ENCODE measurements around the gene PTPRN2.

PTPRN2 gene

DNA sequence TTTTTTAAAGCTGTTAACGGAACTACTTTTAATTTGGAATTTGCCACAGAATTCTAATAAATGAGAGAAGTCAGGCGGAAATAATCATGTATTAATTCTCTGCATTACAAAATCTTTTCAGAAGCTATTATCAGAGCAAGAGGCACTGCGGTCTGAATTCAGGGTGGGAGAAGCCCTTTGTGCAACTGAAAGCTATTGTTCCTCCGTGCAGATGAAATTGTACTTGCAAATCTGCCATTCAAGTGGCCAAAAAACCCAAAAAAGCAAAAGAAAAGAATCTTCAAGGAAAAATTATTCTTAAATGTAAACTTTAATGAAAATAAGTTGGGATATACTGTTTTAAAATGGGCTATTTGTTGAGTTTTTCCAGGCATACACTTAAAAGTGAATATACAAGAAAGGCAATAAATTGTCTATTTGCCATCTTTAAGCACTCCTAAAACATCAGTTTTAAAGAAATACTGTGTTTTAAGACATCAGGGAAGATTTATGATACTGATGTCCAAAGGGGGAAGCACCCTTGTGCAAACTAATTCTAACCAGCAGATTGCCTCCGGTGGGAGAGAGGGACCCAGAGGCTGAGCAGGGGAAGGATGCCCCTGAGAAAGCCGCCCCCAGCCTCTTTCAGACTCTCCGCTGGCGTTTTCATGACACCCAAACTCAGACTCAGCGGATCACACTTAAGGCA is 899.6 kb downstream of the PTPRN2 start:
- Histone ChIP-seq H3K4me3 (ENCODE audit: low read depth in 1 of 2, low read length in 2 of 2) (no peak overlapping the region), H3K4me1 (ENCODE audit: insufficient read depth, low read length) (no peaks in the 10 kb centered on the region), H3K27me3 (ENCODE audit: control insufficient read depth in 1 of 2, insufficient read depth in 2 of 2, low read length in 2 of 2) (peaks cover 23 to 74% of the 10 kb centered on the region in 2 donors)

DNA sequence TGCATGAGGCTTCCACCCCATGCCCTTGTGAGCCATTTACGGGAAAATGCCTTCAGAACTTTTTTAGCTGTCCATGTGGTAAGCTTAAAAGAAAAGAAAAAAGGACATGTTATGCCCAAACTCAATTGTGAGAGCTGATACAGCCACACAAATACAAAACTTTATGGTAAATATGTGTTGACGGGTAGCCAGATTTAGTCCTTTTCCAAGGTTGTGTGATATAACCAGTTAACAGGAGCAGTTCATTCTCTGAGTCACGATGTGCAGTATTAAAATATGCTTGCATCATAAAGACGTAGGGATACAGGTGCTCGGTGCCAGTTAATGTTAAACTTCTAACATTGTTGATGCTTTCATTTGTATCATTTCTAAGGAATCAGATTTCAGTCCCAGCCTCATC is 900.5 kb downstream of the PTPRN2 start:
- Histone ChIP-seq H3K27ac (ENCODE audit: low read depth, low read length) (no peak overlapping the region), H3K27me3 (ENCODE audit: control insufficient read depth in 1 of 2, insufficient read depth in 2 of 2, low read length in 2 of 2) (peaks cover 31 to 72% of the 10 kb centered on the region in 2 donors)

More for the DNA sequence above, 899.6 kb downstream of the PTPRN2 start:
- no peaks in the 10 kb centered on the region for H3K9me3 ChIP-seq (ENCODE audit: low read length)
- no peaks in the 10 kb centered on the region for H3K36me3 ChIP-seq (ENCODE audit: insufficient read depth, low read length)
- no peak overlapping the region for H3K9ac ChIP-seq (ENCODE audit: low read length)
- H3K27ac ChIP-seq (ENCODE audit: low read depth, low read length), result no peak overlapping the region

GRCh38 chr7:157686285-157686894 is 901.2 kb downstream of the PTPRN2 start:
- H3K9ac ChIP-seq (ENCODE audit: low read length), result no peak overlapping the region
- H3K27ac ChIP-seq (ENCODE audit: low read depth, low read length), result no peak overlapping the region
- H3K36me3 ChIP-seq (ENCODE audit: insufficient read depth, low read length), result no peaks in the 10 kb centered on the region
- no peaks in the 10 kb centered on the region for H3K4me1 ChIP-seq (ENCODE audit: insufficient read depth, low read length)
- no peak overlapping the region for H3K4me3 ChIP-seq (ENCODE audit: low read depth in 1 of 2, low read length in 2 of 2)
- peaks cover 31 to 64% of the 10 kb centered on the region in 2 donors for H3K27me3 ChIP-seq (ENCODE audit: control insufficient read depth in 1 of 2, insufficient read depth in 2 of 2, low read length in 2 of 2)
- no peaks in the 10 kb centered on the region for H3K9me3 ChIP-seq (ENCODE audit: low read length)

More for the DNA sequence above, 900.5 kb downstream of the PTPRN2 start:
- H3K4me1 ChIP-seq (ENCODE audit: insufficient read depth, low read length), result no peaks in the 10 kb centered on the region
- H3K4me3 ChIP-seq (ENCODE audit: low read depth in 1 of 2, low read length in 2 of 2), result no peak overlapping the region
- H3K9me3 ChIP-seq (ENCODE audit: low read length), result no peaks in the 10 kb centered on the region
- H3K36me3 ChIP-seq (ENCODE audit: insufficient read depth, low read length), result no peaks in the 10 kb centered on the region
- H3K9ac ChIP-seq (ENCODE audit: low read length), result no peak overlapping the region

DNA sequence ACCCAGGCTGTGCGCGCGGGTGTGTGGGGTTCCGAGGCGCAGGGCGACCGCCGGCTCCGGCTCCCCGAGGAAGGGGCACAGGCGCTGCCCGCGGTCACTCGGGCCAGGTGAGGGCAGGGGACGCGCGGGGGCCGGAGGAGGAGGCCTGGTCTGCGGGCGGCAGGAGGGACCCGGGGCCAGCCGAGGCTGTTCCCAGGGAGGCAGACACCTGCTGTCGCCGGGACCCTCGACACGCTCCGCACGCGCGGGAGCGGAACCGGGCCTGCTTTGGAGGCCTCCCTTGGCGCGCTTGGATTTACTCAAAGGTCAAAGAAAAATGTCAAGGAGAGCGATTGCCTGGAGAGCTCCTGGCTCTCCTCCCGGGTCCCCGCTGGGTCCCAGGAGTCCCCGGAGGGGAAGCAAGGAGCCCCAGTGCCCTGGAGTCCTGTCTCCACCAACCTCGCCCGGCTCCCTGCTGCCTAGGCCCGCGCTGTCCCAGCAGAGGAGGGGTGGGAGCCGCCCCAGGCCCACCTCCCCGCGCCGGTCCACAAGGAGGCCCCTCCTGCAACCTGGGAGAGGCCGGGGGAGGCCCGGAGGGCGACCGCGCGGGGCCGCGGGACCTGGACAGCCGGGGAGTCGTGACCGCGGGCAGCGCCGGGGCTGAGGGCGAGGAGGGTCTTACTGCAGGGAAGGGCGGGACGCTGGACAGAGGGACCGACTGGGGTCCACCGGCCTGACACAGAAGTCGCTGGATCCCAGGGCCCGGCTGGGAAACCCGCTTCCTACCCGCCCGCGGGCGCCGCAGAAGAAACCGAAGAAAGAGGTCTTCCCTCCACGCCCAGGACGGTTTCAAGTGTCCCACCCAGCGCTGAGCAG is 902.0 kb downstream of the PTPRN2 start:
- Histone ChIP-seq H3K4me3 (ENCODE audit: low read depth in 1 of 2, low read length in 2 of 2) (no peak overlapping the region), H3K4me1 (ENCODE audit: insufficient read depth, low read length) (no peaks in the 10 kb centered on the region), H3K36me3 (ENCODE audit: insufficient read depth, low read length) (no peaks in the 10 kb centered on the region), H3K9ac (ENCODE audit: low read length) (no peak overlapping the region), H3K27me3 (ENCODE audit: control insufficient read depth in 1 of 2, insufficient read depth in 2 of 2, low read length in 2 of 2) (peaks cover 31 to 64% of the 10 kb centered on the region in 2 donors), H3K9me3 (ENCODE audit: low read length) (no peaks in the 10 kb centered on the region), H3K27ac (ENCODE audit: low read depth, low read length) (no peak overlapping the region)

DNA sequence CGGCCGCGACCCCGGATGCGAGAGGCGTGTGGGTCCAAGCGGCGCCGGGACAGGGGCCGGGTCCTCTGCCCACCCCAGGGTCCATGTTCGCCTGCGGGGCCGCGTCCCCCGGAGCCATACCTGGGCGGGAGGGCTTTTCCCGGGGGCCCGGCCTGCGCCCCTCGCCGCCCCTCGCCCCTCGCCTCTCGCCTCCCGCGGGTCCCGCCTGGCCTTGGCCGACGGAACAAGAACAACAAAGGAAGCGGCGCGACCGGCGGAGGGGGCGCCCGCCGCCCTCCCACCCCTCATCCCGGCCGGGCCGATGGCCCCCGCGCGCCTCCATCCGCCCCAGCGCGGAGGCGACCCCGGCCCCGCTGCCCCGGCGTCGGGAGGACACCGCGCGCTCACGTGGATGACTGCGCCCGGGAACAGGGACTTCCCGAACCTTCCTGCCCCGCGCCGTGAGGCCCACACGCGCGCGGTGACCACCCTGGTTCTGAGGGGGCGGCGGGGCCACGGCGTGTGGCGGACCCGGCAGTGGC is 902.7 kb downstream of the PTPRN2 start:
- H3K9ac ChIP-seq (ENCODE audit: low read length), result no peak overlapping the region
- H3K36me3 ChIP-seq (ENCODE audit: insufficient read depth, low read length), result no peaks in the 10 kb centered on the region
- H3K27ac ChIP-seq (ENCODE audit: low read depth, low read length), result no peak overlapping the region
- H3K9me3 ChIP-seq (ENCODE audit: low read length), result no peaks in the 10 kb centered on the region
- H3K27me3 ChIP-seq (ENCODE audit: control insufficient read depth in 1 of 2, insufficient read depth in 2 of 2, low read length in 2 of 2), result peaks cover 31 to 59% of the 10 kb centered on the region in 2 donors
- H3K4me3 ChIP-seq (ENCODE audit: low read depth in 1 of 2, low read length in 2 of 2), result no peak overlapping the region
- no peaks in the 10 kb centered on the region for H3K4me1 ChIP-seq (ENCODE audit: insufficient read depth, low read length)

DNA sequence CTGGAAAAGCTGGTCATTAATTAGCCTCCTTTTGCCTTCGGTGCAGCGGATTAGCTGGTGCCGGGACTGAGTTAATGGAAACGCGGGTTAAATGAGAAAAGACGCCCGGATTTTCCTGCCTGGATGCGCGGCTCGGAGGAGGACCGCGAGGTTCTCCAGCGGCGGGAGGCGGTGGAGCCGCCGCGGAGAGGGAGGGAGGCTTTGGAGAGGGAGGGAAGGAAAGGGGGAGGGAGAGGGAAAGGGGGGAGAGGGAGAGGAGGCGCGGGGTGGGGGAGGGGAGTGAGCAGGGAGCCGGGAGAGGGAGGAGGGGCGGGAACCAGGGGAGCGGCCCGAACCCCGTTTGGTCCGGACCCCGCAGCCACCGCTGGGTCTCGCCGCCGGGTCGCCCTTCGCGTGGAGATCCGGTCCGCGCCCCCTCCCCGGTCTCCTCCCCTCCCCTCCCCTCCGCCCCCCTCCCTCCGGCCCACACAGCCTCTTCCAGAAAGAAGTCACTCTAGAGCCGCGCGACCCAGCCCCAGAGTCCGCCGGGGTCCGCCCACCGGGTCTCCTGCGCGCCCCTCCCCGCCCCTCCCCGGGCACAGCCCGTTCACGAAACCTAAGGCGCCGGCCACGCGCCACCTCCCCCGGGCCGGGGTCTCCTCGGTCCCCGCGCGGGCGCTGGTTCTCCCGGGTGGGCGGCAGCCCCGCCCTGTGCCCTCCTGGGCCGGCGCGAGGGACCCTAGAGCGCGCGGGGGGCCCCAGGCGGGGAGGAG is 903.3 kb downstream of the PTPRN2 start:
- no peak overlapping the region for H3K4me3 ChIP-seq (ENCODE audit: low read depth in 1 of 2, low read length in 2 of 2)
- no peak overlapping the region for H3K27ac ChIP-seq (ENCODE audit: low read depth, low read length)
- peaks cover 31 to 52% of the 10 kb centered on the region in 2 donors for H3K27me3 ChIP-seq (ENCODE audit: control insufficient read depth in 1 of 2, insufficient read depth in 2 of 2, low read length in 2 of 2)
- H3K9ac ChIP-seq (ENCODE audit: low read length), result no peak overlapping the region
- H3K4me1 ChIP-seq (ENCODE audit: insufficient read depth, low read length), result no peaks in the 10 kb centered on the region
- H3K36me3 ChIP-seq (ENCODE audit: insufficient read depth, low read length), result no peaks in the 10 kb centered on the region
- H3K9me3 ChIP-seq (ENCODE audit: low read length), result no peaks in the 10 kb centered on the region

DNA sequence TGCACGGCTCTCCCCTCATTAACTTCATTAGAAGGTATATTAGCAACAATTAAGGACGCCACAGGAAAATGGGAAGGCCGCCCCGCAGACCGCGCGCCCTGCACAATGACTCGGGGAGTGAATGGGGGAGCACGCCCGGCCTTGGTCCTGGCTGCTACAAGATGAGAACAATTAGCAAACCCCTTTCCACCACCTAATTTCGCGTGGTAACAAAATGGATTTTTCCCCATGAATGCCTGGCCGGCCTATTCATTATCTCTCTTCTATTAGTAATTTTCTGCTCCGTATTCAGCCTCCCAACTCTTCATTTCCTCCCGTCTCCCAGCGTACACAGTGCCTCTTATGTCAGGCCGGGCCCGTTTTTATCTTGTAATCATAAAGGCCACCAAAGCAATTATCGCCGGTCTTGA is 903.9 kb downstream of the PTPRN2 start:
- Histone ChIP-seq H3K4me1 (ENCODE audit: insufficient read depth, low read length) (no peaks in the 10 kb centered on the region), H3K27ac (ENCODE audit: low read depth, low read length) (no peak overlapping the region), H3K4me3 (ENCODE audit: low read depth in 1 of 2, low read length in 2 of 2) (no peak overlapping the region), H3K36me3 (ENCODE audit: insufficient read depth, low read length) (no peaks in the 10 kb centered on the region), H3K27me3 (ENCODE audit: control insufficient read depth in 1 of 2, insufficient read depth in 2 of 2, low read length in 2 of 2) (peaks cover 32 to 47% of the 10 kb centered on the region in 2 donors), H3K9ac (ENCODE audit: low read length) (no peak overlapping the region), H3K9me3 (ENCODE audit: low read length) (no peaks in the 10 kb centered on the region)

GRCh38 chr7:157682946-157683746 is 904.5 kb downstream of the PTPRN2 start:
- no peak overlapping the region for H3K9ac ChIP-seq (ENCODE audit: low read length)

DNA sequence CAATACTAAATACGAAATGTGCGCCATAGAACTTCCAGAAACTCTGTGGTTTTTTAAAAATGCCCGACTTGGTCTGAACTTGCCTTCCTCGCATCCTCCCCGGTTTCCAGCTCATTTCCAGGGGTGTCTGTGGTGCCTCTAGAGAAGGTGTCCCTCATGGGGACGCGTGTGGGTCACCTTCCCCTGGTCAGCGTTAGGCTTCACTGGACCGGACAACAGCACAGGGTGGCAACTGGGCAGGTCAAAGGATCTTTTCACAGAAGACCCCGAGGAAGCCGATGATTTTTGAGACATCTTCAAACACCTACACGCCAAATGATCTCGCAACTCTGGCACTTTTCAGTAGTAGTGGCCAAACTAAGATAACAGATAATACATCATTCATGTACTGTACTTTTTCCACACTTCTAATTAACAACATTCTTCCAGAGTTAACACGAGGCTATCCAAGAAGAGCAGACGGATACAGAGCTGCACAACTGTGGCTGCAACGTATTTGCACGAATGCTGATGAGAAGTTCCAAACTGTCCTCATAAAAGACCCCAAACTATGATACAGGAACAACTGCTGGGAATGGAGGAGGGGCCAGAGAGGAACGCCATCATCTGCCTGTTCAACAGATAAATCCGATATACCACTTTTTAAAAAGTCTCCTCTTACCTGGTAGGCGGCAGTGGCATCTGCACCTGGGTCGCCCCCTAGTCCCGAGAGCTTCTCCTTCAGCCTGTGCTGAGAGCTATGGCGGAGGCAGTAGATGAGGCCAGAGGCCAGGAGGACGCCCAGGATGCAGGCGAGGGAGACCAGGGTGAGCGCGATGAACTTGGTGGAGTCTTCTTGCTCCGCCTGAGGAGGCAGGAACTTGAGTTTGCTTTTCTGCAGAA is 905.3 kb downstream of the PTPRN2 start:
- H3K27me3 ChIP-seq (ENCODE audit: control insufficient read depth in 1 of 2, insufficient read depth in 2 of 2, low read length in 2 of 2), result peaks cover 29 to 40% of the 10 kb centered on the region in 2 donors

More at GRCh38 chr7:157682946-157683746, 904.5 kb downstream of the PTPRN2 start:
- H3K4me1 ChIP-seq (ENCODE audit: insufficient read depth, low read length), result no peaks in the 10 kb centered on the region
- peaks cover 36 to 40% of the 10 kb centered on the region in 2 donors for H3K27me3 ChIP-seq (ENCODE audit: control insufficient read depth in 1 of 2, insufficient read depth in 2 of 2, low read length in 2 of 2)
- no peaks in the 10 kb centered on the region for H3K9me3 ChIP-seq (ENCODE audit: low read length)
- no peak overlapping the region for H3K27ac ChIP-seq (ENCODE audit: low read depth, low read length)
- H3K4me3 ChIP-seq (ENCODE audit: low read depth in 1 of 2, low read length in 2 of 2), result no peak overlapping the region
- no peaks in the 10 kb centered on the region for H3K36me3 ChIP-seq (ENCODE audit: insufficient read depth, low read length)

More for the DNA sequence above, 905.3 kb downstream of the PTPRN2 start:
- Histone ChIP-seq H3K4me1 (ENCODE audit: insufficient read depth, low read length) (no peaks in the 10 kb centered on the region), H3K36me3 (ENCODE audit: insufficient read depth, low read length) (no peaks in the 10 kb centered on the region), H3K4me3 (ENCODE audit: low read depth in 1 of 2, low read length in 2 of 2) (no peak overlapping the region), H3K9me3 (ENCODE audit: low read length) (no peaks in the 10 kb centered on the region), H3K9ac (ENCODE audit: low read length) (no peak overlapping the region), H3K27ac (ENCODE audit: low read depth, low read length) (no peak overlapping the region)

All from muscle layer of colon (tissue), 2 donors.